Measurements from ENCODE around the gene LENEP.
A peak's percentile ranks its signal among the peaks of the same experiment; 100 is the strongest.
"Not testable (repeated sequence)": the region's sequence is repeated elsewhere in the genome, so short reads cannot be mapped to it uniquely, and the experiment has no call there.

Gene LENEP

GRCh38 chr1:154974808-154975408, 18.5 kb upstream of the LENEP start:
- DNase-seq = peak in 50 of 51 donors; percentile 75 to 99 (median 92)

DNA sequence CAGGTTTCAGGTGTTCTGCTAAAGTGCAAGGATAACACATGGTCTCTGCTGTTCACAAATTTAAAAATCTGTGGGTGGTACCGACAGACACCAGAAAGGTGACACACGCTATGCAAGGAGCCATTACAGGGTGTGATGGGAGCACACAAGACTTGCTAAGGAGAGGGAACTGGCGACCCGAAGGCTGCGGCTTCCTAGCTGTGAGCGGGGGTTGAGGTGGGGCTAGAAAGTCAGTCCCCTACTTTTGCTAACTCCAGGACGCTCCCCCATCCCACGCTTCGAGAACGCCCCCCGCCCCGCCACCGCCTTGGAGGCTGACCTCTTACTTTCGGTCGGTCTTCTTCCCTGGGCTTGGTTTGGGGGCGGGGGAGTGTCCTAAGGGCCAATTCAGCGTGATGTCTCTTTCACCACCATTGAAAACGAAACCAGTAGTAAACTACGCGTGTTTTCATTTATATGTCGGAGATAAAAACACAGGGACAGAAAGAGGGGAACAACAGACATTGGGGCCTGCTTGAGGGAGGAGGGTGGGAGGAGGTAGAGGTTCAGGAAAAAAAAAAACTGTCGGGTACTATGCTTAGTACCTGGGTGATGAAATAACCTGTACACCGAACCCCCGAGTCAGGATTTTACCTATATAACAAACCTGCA, 17.9 kb upstream of the LENEP start:
- DNase-seq = peak in 20 of 51 donors; percentile 9 to 65 (median 20)

GRCh38 chr1:154977762-154978161, 15.6 kb upstream of the LENEP start:
- not testable (repeated sequence) for DNase-seq

DNA sequence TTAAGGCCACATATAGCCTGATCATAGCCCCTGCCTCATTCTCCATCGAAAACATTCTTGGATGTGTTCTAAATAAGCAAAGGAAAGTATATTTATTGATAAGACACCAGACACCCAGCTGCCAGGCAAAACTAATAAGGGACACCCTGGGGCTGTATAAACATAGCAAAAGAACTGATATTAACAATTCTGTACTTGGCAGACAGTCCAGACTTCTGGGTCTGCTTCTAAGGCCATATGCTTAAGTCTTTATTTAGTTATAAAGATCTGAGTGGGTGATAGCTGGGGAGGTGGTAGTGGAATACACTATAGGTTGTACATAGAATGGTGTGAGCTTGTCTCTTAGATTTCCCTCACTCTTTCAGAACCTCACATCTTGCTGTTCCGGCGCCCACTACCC, 15.0 kb upstream of the LENEP start:
- no peak for DNase-seq

DNA sequence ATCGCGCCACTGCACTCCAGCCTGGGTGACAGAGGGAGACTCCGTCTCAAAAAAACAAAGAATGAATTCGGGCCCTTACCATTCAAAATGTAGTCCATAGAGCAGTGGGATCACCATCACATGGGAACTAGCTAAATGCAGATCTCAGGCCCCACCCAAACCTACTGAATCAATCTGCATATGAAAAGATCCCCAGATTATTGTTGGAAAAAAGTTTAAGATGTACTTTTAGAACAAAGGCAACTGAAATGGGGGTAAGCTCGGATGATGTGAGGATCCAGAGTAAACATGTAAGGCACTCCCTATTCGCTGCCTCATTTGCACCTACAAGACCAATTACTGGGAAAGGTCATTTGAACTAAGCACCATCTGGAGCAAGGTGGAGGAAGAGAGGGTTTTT, 11.0 kb upstream of the LENEP start:
- DNase-seq = no peak

DNA sequence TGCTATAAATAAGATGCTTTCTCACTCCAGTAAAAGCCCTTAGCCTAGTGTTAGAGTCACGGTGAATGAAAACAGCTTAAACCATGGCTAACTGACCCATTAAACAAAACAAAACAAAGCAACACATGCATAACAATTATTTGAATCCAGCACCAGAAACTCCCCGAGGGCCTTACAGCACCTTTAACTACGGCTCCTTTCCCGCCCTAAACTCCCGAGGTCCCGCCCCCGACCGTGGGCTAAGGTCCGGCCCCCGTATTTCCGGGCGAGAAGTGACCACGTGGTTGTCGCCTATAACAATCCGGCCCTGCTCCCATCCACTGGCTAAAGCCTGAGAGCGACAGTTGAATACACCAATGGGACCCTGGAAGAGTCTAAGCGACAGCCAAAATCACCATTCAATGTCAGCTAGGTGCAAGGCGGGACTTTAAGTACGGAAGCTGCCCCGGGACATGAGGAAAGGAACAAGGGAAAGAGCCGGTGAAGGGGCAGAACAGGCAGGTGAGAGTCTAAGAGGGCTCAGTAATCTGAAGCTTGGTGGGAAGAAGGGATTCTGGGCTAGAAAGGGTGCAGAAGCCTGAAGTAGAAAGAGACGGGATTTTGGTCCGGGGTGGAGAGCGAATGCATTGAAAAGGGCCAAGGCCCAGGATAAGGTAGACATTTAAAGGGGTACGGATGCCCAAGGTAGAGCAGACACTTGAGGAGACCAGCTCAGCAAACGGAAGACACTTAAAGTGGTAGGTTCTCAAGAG, 10.3 kb upstream of the LENEP start, which contains the start of gene FLAD1:
TSS of gene FLAD1 (plus strand) at position 448 of the 752 bp plus-strand sequence. CDS start 351 bp downstream, outside the sequence.
- DNase-seq = peak; percentile 40 to 98 (median 92)

DNA sequence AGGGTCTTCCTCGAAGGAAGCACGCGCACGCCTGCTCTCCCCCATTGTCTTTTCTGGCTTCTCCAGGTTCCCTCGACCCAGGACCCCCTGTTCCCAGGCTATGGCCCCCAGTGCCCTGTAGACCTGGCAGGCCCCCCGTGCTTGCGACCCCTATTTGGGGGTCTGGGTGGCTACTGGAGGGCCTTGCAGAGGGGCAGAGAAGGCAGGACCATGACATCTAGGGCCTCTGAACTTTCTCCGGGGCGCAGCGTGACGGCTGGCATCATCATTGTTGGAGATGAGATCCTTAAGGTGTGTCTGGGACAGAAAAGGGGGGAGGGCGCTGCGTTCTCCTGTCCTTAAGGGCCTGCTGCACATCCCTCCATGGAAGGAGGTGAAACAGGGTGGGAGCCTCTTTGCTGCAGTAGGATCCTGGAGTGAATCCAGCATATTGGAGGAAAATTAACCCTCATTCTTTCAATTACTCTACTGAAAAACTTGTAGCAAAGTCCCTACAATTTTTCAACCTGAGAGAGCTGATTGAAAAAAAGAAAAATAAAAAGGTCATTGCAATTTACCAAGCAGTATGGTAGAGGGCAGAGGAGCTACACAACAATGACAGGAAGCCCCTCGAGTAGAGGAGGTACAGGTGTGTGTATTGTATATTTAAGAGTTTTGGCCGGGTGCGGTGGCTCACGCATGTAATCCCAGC, 9.5 kb upstream of the LENEP start:
- no peak for DNase-seq

DNA sequence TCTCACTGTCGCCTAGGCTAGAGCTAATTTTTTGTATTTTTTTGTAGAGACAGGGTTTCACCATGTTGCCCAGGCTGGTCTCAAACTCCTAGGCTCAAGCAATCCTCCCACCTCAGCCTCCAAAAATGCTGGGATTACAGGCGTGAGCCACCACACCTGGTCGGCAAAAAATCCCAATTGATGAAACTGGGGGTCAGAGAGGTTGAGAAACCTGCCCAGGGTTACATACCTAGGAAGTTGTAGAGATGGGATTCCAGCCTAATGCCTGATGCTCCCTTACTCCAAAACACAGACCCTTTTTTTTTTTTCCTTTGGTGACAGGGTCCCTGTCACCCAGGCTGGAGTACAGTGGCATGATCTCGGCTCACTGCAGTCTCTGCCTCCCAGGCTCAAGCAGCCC, 6.7 kb upstream of the LENEP start:
- DNase-seq = not testable (repeated sequence)

GRCh38 chr1:154987326-154987725, 6.1 kb upstream of the LENEP start:
- DNase-seq = no peak

GRCh38 chr1:154988058-154988954, 5.1 kb upstream of the LENEP start:
- DNase-seq = no peak

GRCh38 chr1:154989195-154989860, 4.1 kb upstream of the LENEP start:
- no peak for DNase-seq

DNA sequence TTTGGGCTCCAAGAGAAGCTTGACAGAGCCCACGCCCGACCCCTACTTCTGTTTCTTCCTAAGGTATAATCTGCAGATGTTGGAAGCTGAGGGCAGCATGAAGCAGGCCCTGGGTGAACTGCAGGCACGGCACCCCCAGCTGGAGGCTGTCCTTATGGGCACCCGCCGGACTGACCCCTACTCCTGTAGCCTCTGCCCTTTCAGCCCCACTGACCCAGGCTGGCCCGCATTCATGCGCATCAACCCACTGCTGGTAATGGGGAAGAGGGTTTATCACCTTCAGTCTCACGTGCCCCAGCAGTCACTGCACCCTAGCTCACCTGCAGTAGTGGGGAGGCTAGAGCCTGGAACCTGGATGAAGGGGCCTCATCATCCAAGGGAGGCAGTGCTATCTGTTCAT, 3.1 kb upstream of the LENEP start:
- DNase-seq = no peak

GRCh38 chr1:154992721-154993571, 440 bp upstream of the LENEP start:
- DNase-seq = no peak

GRCh38 chr1:154994269-154994587, 842 bp downstream of the LENEP start:
- DNase-seq = no peak

DNA sequence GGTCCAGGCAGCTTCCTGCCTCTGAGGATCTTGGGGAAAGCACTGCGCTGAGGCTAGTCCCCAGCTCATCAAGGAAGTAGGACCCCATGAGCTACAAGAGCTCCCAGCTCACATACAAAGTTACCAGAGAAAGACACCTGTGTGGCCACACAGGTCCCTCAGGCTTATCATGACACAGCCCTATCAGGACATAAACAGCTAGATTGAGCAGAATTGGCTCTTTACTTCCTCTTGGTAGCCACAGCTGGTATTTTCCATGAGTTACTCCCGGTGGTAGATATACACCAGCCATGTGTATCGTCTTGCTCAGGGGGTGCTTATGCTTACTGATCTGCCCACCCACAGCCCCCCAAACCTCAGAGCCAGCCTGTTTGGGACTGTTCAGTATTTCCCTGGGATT, 1.2 kb downstream of the LENEP start:
- DNase-seq = no peak

DNA sequence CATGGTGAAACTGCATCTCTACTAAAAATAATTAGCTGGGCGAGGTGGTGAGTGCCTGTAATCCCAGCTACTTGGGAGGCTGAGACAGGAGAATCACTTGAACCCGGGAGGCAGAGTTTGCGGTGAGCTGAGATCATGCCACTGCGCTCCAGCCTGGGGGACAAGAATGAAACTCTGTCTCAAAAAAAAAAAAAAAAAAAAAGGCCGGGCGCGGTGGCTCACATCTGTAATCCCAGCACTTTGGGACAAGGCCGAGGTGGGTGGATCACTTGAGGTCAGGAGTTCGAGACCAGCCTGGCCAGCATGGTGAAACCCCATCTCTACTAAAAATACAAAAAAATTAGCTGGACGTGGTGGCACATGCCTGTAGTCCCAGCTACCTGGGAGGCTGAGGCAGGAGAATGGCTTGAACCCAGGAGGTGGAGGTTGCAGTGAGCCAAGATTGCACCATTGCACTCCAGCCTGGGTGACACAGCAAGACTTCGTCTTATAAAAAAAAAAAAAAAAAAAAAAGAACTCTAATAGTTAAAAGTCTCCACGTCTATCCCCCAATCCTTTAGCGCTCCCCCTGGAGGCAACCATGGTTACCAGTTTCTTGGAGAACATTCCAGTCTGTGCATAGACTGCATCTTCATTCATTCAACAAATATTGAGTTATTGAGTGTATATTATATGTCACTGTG, 2.1 kb downstream of the LENEP start:
- peak in 4 of 51 donors; percentile 19 to 35 (median 25) for DNase-seq

GRCh38 chr1:154996966-154997701, 3.7 kb downstream of the LENEP start:
- no peak for DNase-seq

GRCh38 chr1:154998201-154998780, 4.9 kb downstream of the LENEP start:
- no peak for DNase-seq
